Mesendoderm (in vitro differentiated cells): ENCODE measurements around the gene SLC6A1.

ENCODE experiments used
- DNase-seq: peaks from one replicate; pipeline ENCODE4 v3.0.0; 2013
- H2AK5ac ChIP-seq: 2 replicates; pipeline ENCODE4 v1.6.1; 2013; ENCODE audit warnings: low read length, inconsistent platforms
- H2BK120ac ChIP-seq: 2 replicates; pipeline ENCODE4 v1.6.1; 2013; ENCODE audit warnings: low read depth, mild to moderate bottlenecking, low read length, moderate library complexity, mixed read lengths
- H2BK15ac ChIP-seq: replicated peaks from 2 replicates; pipeline ENCODE4 v1.6.1; 2013; ENCODE audit warnings: low read depth, mild to moderate bottlenecking, moderate library complexity
- H2BK5ac ChIP-seq: 2 replicates; pipeline ENCODE4 v1.6.1; 2013; ENCODE audit warnings: low read length, inconsistent platforms
- H3K18ac ChIP-seq: 2 replicates; pipeline ENCODE4 v1.6.1; 2013; ENCODE audit warnings: mild to moderate bottlenecking, low read length, mixed read lengths
- H3K23ac ChIP-seq: one replicate; pipeline ENCODE4 v1.6.1; 2013; ENCODE audit warnings: low read length
- H3K27ac ChIP-seq: 2 replicates; pipeline ENCODE4 v1.5.1; 2013; ENCODE audit warnings: low read depth, mild to moderate bottlenecking, inconsistent platforms, low read length, moderate library complexity
- H3K27me3 ChIP-seq: 2 replicates; pipeline ENCODE4 v1.6.1; 2013; ENCODE audit warnings: low read length, control low read depth, mild to moderate bottlenecking, inconsistent platforms; ENCODE audit not compliant: insufficient read depth, poor library complexity
- H3K36me3 ChIP-seq: 2 replicates; pipeline ENCODE4 v1.6.1; 2013; ENCODE audit warnings: low read length, inconsistent platforms; ENCODE audit not compliant: control insufficient read depth, insufficient read depth
- H3K4ac ChIP-seq: one replicate; pipeline ENCODE4 v1.6.1; 2013; ENCODE audit warnings: low read depth, mild to moderate bottlenecking, low read length, moderate library complexity
- H3K4me1 ChIP-seq: 2 replicates; pipeline ENCODE4 v1.6.1; 2013; ENCODE audit warnings: low read depth, low read length, inconsistent platforms; ENCODE audit not compliant: control insufficient read depth
- H3K4me2 ChIP-seq: 2 replicates; pipeline ENCODE4 v1.6.1; 2013; ENCODE audit warnings: low read length
- H3K4me3 ChIP-seq: 2 replicates; pipeline ENCODE4 v1.5.1; 2013; ENCODE audit warnings: mild to moderate bottlenecking, low read length
- H3K56ac ChIP-seq: one replicate; pipeline ENCODE4 v1.6.1; 2013; ENCODE audit warnings: low read length
- H3K79me1 ChIP-seq: 2 replicates; pipeline ENCODE4 v1.6.1; 2013; ENCODE audit warnings: low read length, inconsistent platforms
- H3K79me2 ChIP-seq: 2 replicates; pipeline ENCODE4 v1.6.1; 2013; ENCODE audit warnings: mild to moderate bottlenecking, low read length; ENCODE audit not compliant: control insufficient read depth, insufficient read depth
- H3K9ac ChIP-seq: 2 replicates; pipeline ENCODE4 v1.6.1; 2013; ENCODE audit warnings: low read length, inconsistent platforms
- H4K5ac ChIP-seq: one replicate; pipeline ENCODE4 v1.6.1; 2013; ENCODE audit warnings: low read length
- H4K8ac ChIP-seq: one replicate; pipeline ENCODE4 v1.6.1; 2013; ENCODE audit warnings: low read depth, mild to moderate bottlenecking, control low read depth, low read length, moderate library complexity
- WGBS: extraction: QIAGEN DNeasy Blood & Tissue Kit; methylation state at CpG from one replicate; pipeline ENCODE4 v1.1.7; 2013; ENCODE audit warnings: low lambda C conversion rate, missing lambda C conversion rate; ENCODE audit not compliant: insufficient coverage; ENCODE audit errors: extremely low coverage; 5-methylcytosine and 5-hydroxymethylcytosine counted together

Gene SLC6A1

GRCh38 chr3:10961921-10962320 is 30.6 kb upstream of the SLC6A1 start:
- no CpG with 5 or more reads among the region's 2 CpGs for WGBS

GRCh38 chr3:10962481-10963036 is 30.0 kb upstream of the SLC6A1 start:
- no peak overlapping the region for H3K4me3 ChIP-seq

More at GRCh38 chr3:10961921-10962320, 30.6 kb upstream of the SLC6A1 start:
- Histone ChIP-seq H3K36me3 (no peaks in the 10 kb centered on the region), H3K4ac (no peak overlapping the region), H3K56ac (no peak overlapping the region), H3K18ac (no peak overlapping the region), H3K23ac (no peak overlapping the region), H3K27ac (no peak overlapping the region), H3K79me1 (no peaks in the 10 kb centered on the region), H2BK5ac (no peak overlapping the region), H3K27me3 (no peaks in the 10 kb centered on the region), H2BK15ac (no peak overlapping the region), H3K4me3 (no peak overlapping the region), H3K4me1 (no peaks in the 10 kb centered on the region), H3K79me2 (no peaks in the 10 kb centered on the region), H4K5ac (no peak overlapping the region), H2BK120ac (no peak overlapping the region), H4K8ac (no peak overlapping the region), H2AK5ac (no peak overlapping the region), H3K4me2 (no peak overlapping the region), H3K9ac (no peak overlapping the region)
- no peak for DNase-seq

GRCh38 chr3:10964537-10965167 is 27.9 kb upstream of the SLC6A1 start:
- H3K4me2 ChIP-seq, result no peak overlapping the region
- H3K27ac ChIP-seq, result no peak overlapping the region
- no peak overlapping the region for H3K4me3 ChIP-seq
- no peak overlapping the region for H3K4ac ChIP-seq
- H2BK15ac ChIP-seq, result no peak overlapping the region
- H4K8ac ChIP-seq, result no peak overlapping the region
- no peak overlapping the region for H2AK5ac ChIP-seq
- no peak overlapping the region for H3K9ac ChIP-seq
- no peaks in the 10 kb centered on the region for H3K79me1 ChIP-seq
- DNase-seq, result peak; percentile 59
- H3K36me3 ChIP-seq, result no peaks in the 10 kb centered on the region
- H4K5ac ChIP-seq, result no peak overlapping the region
- no peak overlapping the region for H2BK120ac ChIP-seq
- no peak overlapping the region for H3K56ac ChIP-seq
- no peaks in the 10 kb centered on the region for H3K79me2 ChIP-seq
- H3K27me3 ChIP-seq, result no peaks in the 10 kb centered on the region
- H3K4me1 ChIP-seq, result no peaks in the 10 kb centered on the region
- no CpG with 5 or more reads among the region's 6 CpGs for WGBS
- no peak overlapping the region for H2BK5ac ChIP-seq
- H3K23ac ChIP-seq, result no peak overlapping the region
- no peak overlapping the region for H3K18ac ChIP-seq

More at GRCh38 chr3:10962481-10963036, 30.0 kb upstream of the SLC6A1 start:
- Histone ChIP-seq H3K4me1 (no peaks in the 10 kb centered on the region), H4K5ac (no peak overlapping the region), H3K4ac (no peak overlapping the region), H3K4me2 (no peak overlapping the region), H2BK5ac (no peak overlapping the region), H4K8ac (no peak overlapping the region), H3K23ac (no peak overlapping the region), H3K56ac (no peak overlapping the region), H2AK5ac (no peak overlapping the region), H2BK120ac (no peak overlapping the region), H3K36me3 (no peaks in the 10 kb centered on the region), H3K27ac (no peak overlapping the region), H3K18ac (no peak overlapping the region), H2BK15ac (no peak overlapping the region), H3K79me2 (no peaks in the 10 kb centered on the region), H3K9ac (no peak overlapping the region), H3K79me1 (no peaks in the 10 kb centered on the region), H3K27me3 (no peaks in the 10 kb centered on the region)
- no peak for DNase-seq
- WGBS, result no CpG with 5 or more reads among the region's 5 CpGs

- Histone ChIP-seq H3K4me3 (no peak overlapping the region), H4K8ac (no peak overlapping the region), H4K5ac (no peak overlapping the region), H3K23ac (no peak overlapping the region), H3K36me3 (no peaks in the 10 kb centered on the region), H3K18ac (no peak overlapping the region), H3K27ac (no peak overlapping the region), H3K79me1 (no peaks in the 10 kb centered on the region), H2BK15ac (no peak overlapping the region), H2BK5ac (no peak overlapping the region), H3K4ac (no peak overlapping the region), H2BK120ac (no peak overlapping the region), H3K27me3 (no peaks in the 10 kb centered on the region), H2AK5ac (no peak overlapping the region), H3K56ac (no peak overlapping the region), H3K4me1 (no peaks in the 10 kb centered on the region), H3K79me2 (no peaks in the 10 kb centered on the region), H3K9ac (no peak overlapping the region), H3K4me2 (no peak overlapping the region)
- WGBS, result no CpG with 5 or more reads among the region's 4 CpGs
- DNase-seq, result no peak
Observed at GRCh38 chr3:10968401-10968800, 24.1 kb upstream of the SLC6A1 start.

- Histone ChIP-seq H3K4ac (no peak overlapping the region), H3K79me1 (no peaks in the 10 kb centered on the region), H3K4me3 (no peak overlapping the region), H3K56ac (no peak overlapping the region), H2BK120ac (no peak overlapping the region), H2BK5ac (no peak overlapping the region), H3K79me2 (no peaks in the 10 kb centered on the region), H3K27me3 (no peaks in the 10 kb centered on the region), H2BK15ac (no peak overlapping the region), H2AK5ac (no peak overlapping the region), H3K4me1 (no peaks in the 10 kb centered on the region), H4K5ac (no peak overlapping the region), H3K9ac (no peak overlapping the region), H3K4me2 (no peak overlapping the region), H3K27ac (no peak overlapping the region), H4K8ac (no peak overlapping the region), H3K36me3 (no peaks in the 10 kb centered on the region), H3K18ac (no peak overlapping the region), H3K23ac (no peak overlapping the region)
- WGBS, result no CpG with 5 or more reads among the region's 5 CpGs
- DNase-seq, result no peak
Observed at GRCh38 chr3:10970306-10970960, 22.1 kb upstream of the SLC6A1 start.
